ENCODE data around the gene TCEA3. TPM values are rescaled to one million over a fixed set of nuclear protein-coding genes. Genes with fewer than 3 reads are reported as not detected.

TCEA3 gene
- total RNA-seq, 2 donors from 2014 or later, result 65.2 to 115 TPM

GRCh38 chr1:23462766-23463165, 38.2 kb upstream of the TCEA3 start:
- Histone ChIP-seq H3K4me3 (no peak overlapping the region), H3K4me1 (replicated peaks) (no peaks in the 10 kb centered on the region), H3K9me3 (no peaks in the 10 kb centered on the region), H3K27me3 (replicated peaks; ENCODE audit: insufficient read depth) (no peaks in the 10 kb centered on the region), H3K27ac (no peak overlapping the region), H3K36me3 (no peaks in the 10 kb centered on the region)
- TF ChIP-seq POLR2AphosphoS5 (IDR thresholded peaks at IDR 0.05), result no peak
- TF ChIP-seq POLR2A (IDR thresholded peaks at IDR 0.05), result no peak
- TF ChIP-seq CTCF (IDR thresholded peaks at IDR 0.05), result no peak
- 95% methylated on average over 2 of the region's 2 CpGs for WGBS
- intact Hi-C loops (cut with DNase I), result no loop called here
- no peak for DNase-seq (ENCODE audit: low spot score)

GRCh38 chr1:23461050-23461449, 36.5 kb upstream of the TCEA3 start:
- Histone ChIP-seq H3K4me3 (no peak overlapping the region), H3K36me3 (no peaks in the 10 kb centered on the region), H3K4me1 (replicated peaks) (no peaks in the 10 kb centered on the region), H3K9me3 (no peaks in the 10 kb centered on the region), H3K27me3 (replicated peaks; ENCODE audit: insufficient read depth) (no peaks in the 10 kb centered on the region), H3K27ac (no peak overlapping the region)
- TF ChIP-seq POLR2A (IDR thresholded peaks at IDR 0.05), result no peak
- TF ChIP-seq CTCF (IDR thresholded peaks at IDR 0.05), result no peak
- TF ChIP-seq POLR2AphosphoS5 (IDR thresholded peaks at IDR 0.05), result no peak
- 94% methylated on average over 3 of the region's 3 CpGs for WGBS
- no peak for DNase-seq (ENCODE audit: low spot score)
- intact Hi-C loops (cut with DNase I), result no loop called here

GRCh38 chr1:23460519-23460918, 36.0 kb upstream of the TCEA3 start:
- TF ChIP-seq POLR2A (IDR thresholded peaks at IDR 0.05) (no peak), CTCF (IDR thresholded peaks at IDR 0.05) (no peak), POLR2AphosphoS5 (IDR thresholded peaks at IDR 0.05) (no peak)
- no peaks in the 10 kb centered on the region for H3K9me3 ChIP-seq
- no peaks in the 10 kb centered on the region for H3K27me3 ChIP-seq (replicated peaks; ENCODE audit: insufficient read depth)
- H3K27ac ChIP-seq, result no peak overlapping the region
- H3K4me1 ChIP-seq (replicated peaks), result no peaks in the 10 kb centered on the region
- intact Hi-C loops (cut with DNase I), result no loop called here
- 90% methylated on average over 4 of the region's 4 CpGs for WGBS
- no peaks in the 10 kb centered on the region for H3K36me3 ChIP-seq
- H3K4me3 ChIP-seq, result no peak overlapping the region
- DNase-seq (ENCODE audit: low spot score), result no peak

GRCh38 chr1:23459338-23459757, 34.8 kb upstream of the TCEA3 start:
- no peaks in the 10 kb centered on the region for H3K36me3 ChIP-seq
- WGBS, result 91% methylated on average over 2 of the region's 2 CpGs
- TF ChIP-seq CTCF (IDR thresholded peaks at IDR 0.05), result no peak
- no peak for TF ChIP-seq POLR2AphosphoS5 (IDR thresholded peaks at IDR 0.05)
- TF ChIP-seq POLR2A (IDR thresholded peaks at IDR 0.05), result no peak
- H3K27me3 ChIP-seq (replicated peaks; ENCODE audit: insufficient read depth), result no peaks in the 10 kb centered on the region
- DNase-seq (ENCODE audit: low spot score), result no peak
- no peaks in the 10 kb centered on the region for H3K9me3 ChIP-seq
- H3K4me1 ChIP-seq (replicated peaks), result no peaks in the 10 kb centered on the region
- intact Hi-C loops (cut with DNase I), result no loop called here
- H3K4me3 ChIP-seq, result no peak overlapping the region
- no peak overlapping the region for H3K27ac ChIP-seq

GRCh38 chr1:23456226-23456625, 31.7 kb upstream of the TCEA3 start:
- DNase-seq (ENCODE audit: low spot score), result no peak
- Histone ChIP-seq H3K4me3 (no peak overlapping the region), H3K36me3 (no peaks in the 10 kb centered on the region), H3K9me3 (no peaks in the 10 kb centered on the region), H3K4me1 (replicated peaks) (peaks cover 16% of the 10 kb centered on the region), H3K27me3 (replicated peaks; ENCODE audit: insufficient read depth) (no peaks in the 10 kb centered on the region), H3K27ac (no peak overlapping the region)
- intact Hi-C loops (cut with DNase I), result no loop called here
- no peak for TF ChIP-seq CTCF (IDR thresholded peaks at IDR 0.05)
- no peak for TF ChIP-seq POLR2A (IDR thresholded peaks at IDR 0.05)
- TF ChIP-seq POLR2AphosphoS5 (IDR thresholded peaks at IDR 0.05), result no peak
- 82% methylated on average over 5 of the region's 5 CpGs for WGBS

Measured in prostate gland (tissue), 2 donors.